GM21515 (cell line): ENCODE data around the gene PML.

Experiments
- ATAC-seq: cut with Tn5 transposase; IDR thresholded peaks from one replicate; pipeline ENCODE4 v1.9.1; 2021; ENCODE audit not compliant: unreplicated experiment

The PML gene

GRCh38 chr15:73985101-73985873 is 9.2 kb upstream of the PML start:
- no peak for ATAC-seq

GRCh38 chr15:73986055-73986775 is 8.3 kb upstream of the PML start:
- ATAC-seq: no peak

- ATAC-seq: no peak
Measured at GRCh38 chr15:73986776-73987056, 7.8 kb upstream of the PML start.

GRCh38 chr15:73987250-73987649 is 7.3 kb upstream of the PML start:
- no peak for ATAC-seq

GRCh38 chr15:73987681-73988444 is 6.7 kb upstream of the PML start:
- no peak for ATAC-seq

GRCh38 chr15:73988445-73988969 is 6.0 kb upstream of the PML start:
- no peak for ATAC-seq

GRCh38 chr15:73989001-73989798 is 5.3 kb upstream of the PML start:
- ATAC-seq: no peak

- no peak for ATAC-seq
Measured at GRCh38 chr15:73990250-73991005, 4.1 kb upstream of the PML start.

GRCh38 chr15:73991260-73991659 is 3.3 kb upstream of the PML start:
- ATAC-seq: no peak

- ATAC-seq: peak; percentile 67
Measured at GRCh38 chr15:73991726-73992593, 2.6 kb upstream of the PML start, which contains the start of gene STOML1. Gene STOML1, minus strand, starts transcription at chr15:73992295. Its CDS starts 72 bp downstream, at chr15:73992223.

GRCh38 chr15:73992594-73992898 is 2.0 kb upstream of the PML start:
- ATAC-seq: no peak

- no peak for ATAC-seq
Measured at GRCh38 chr15:73993211-73993994, 1.1 kb upstream of the PML start.

GRCh38 chr15:73994912-73995622 is 551 bp downstream of the PML start:
- no peak for ATAC-seq

- ATAC-seq: no peak
Measured at GRCh38 chr15:73996267-73996666, 1.8 kb downstream of the PML start.

GRCh38 chr15:73996939-73997338 is 2.4 kb downstream of the PML start:
- no peak for ATAC-seq

- no peak for ATAC-seq
Measured at GRCh38 chr15:73997986-73998385, 3.5 kb downstream of the PML start.

GRCh38 chr15:74006774-74007639 is 12.5 kb downstream of the PML start:
- no peak for ATAC-seq
